HepG2 (cell line): ENCODE data around the gene EIF3L. TPM values are rescaled to one million over a fixed set of nuclear protein-coding genes. Genes with fewer than 3 reads are reported as not detected.

Experiments
- ASH2L ChIP-seq: fragments of 300-600, 200-600 bp; sonication (generic); IDR thresholded peaks from 2 replicates; pipeline ENCODE4 v1.7.0; 2017; ENCODE audit warnings: low read depth, mild to moderate bottlenecking, moderate library complexity, mixed read lengths, low read length; ENCODE audit not compliant: insufficient read length
- CENPT ChIP-seq: sonication (generic); formaldehyde crosslinking; IDR thresholded peaks from 2 replicates; pipeline ENCODE4 v1.8.0; 2022; ENCODE audit warnings: low read depth, mild to moderate bottlenecking, moderate library complexity, missing genetic modification reagents
- DNMT3B ChIP-seq: conservative IDR thresholded peaks from 2 replicates; pipeline ENCODE4 v1.6.1; 2016; ENCODE audit warnings: missing biosample characterization, control low read depth
- FOXA3 ChIP-seq: IDR thresholded peaks from 2 replicates; pipeline ENCODE4 v1.6.1; 2016; ENCODE audit warnings: missing genetic modification reagents, missing compliant biosample characterization
- HOXD1 ChIP-seq: sonication (generic); formaldehyde crosslinking; IDR thresholded peaks from 2 replicates; pipeline ENCODE4 v1.5.0; 2020; ENCODE audit warnings: missing genetic modification reagents
- LCORL ChIP-seq, 2 experiments: fragments of 450-650 bp in 1 of 2; sonication (generic) in 1 of 2; formaldehyde crosslinking in 1 of 2; IDR thresholded peaks; 2 replicates each; pipeline versions ENCODE4 v1.5.0 to v1.6.1; 2017 to 2020; ENCODE audit warnings: antibody characterized with exemption in 1 of 2, missing genetic modification reagents in 1 of 2
- PHF5A ChIP-seq: IDR thresholded peaks from one replicate; pipeline ENCODE4 v1.6.1; 2018; ENCODE audit warnings: low read depth, missing genetic modification reagents; ENCODE audit not compliant: unreplicated experiment
- POGK ChIP-seq: sonication (generic); formaldehyde crosslinking; conservative IDR thresholded peaks from 2 replicates; pipeline ENCODE4 v1.8.0; 2022; ENCODE audit warnings: mild to moderate bottlenecking, moderate library complexity, missing genetic modification reagents
- SMARCE1 ChIP-seq: fragments of 450-650 bp; IDR thresholded peaks from 2 replicates; pipeline ENCODE4 v1.6.1; 2017; ENCODE audit warnings: borderline replicate concordance
- SNAI1 ChIP-seq: sonication (generic); formaldehyde crosslinking; IDR thresholded peaks from 2 replicates; pipeline ENCODE4 v1.5.0; 2020; ENCODE audit warnings: mild to moderate bottlenecking, missing genetic modification reagents, borderline replicate concordance
- SP4 ChIP-seq: sonication (generic); formaldehyde crosslinking; IDR thresholded peaks from 2 replicates; pipeline ENCODE4 v1.8.1; 2023; ENCODE audit warnings: mild to moderate bottlenecking, missing genetic modification reagents
- TEAD2 ChIP-seq: sonication (generic); formaldehyde crosslinking; IDR thresholded peaks from 2 replicates; pipeline ENCODE4 v1.9.0; 2021; ENCODE audit warnings: missing genetic modification reagents
- YEATS2 ChIP-seq: sonication (generic); formaldehyde crosslinking; IDR thresholded peaks from 2 replicates; pipeline ENCODE4 v1.4.0; 2020; ENCODE audit warnings: missing genetic modification reagents, borderline replicate concordance
- ZNF143 ChIP-seq: sonication (generic); formaldehyde crosslinking; IDR thresholded peaks from 2 replicates; pipeline ENCODE4 v1.4.0; 2020; ENCODE audit warnings: missing genetic modification reagents
- ZNF616 ChIP-seq: sonication (generic); formaldehyde crosslinking; IDR thresholded peaks from 2 replicates; pipeline ENCODE4 v1.5.0; 2020; ENCODE audit warnings: low read depth, mild to moderate bottlenecking, missing genetic modification reagents
- ZNF740 ChIP-seq: sonication (generic); formaldehyde crosslinking; IDR thresholded peaks from 2 replicates; pipeline ENCODE4 v1.4.0; 2020; ENCODE audit warnings: missing genetic modification reagents
- ZNF784 ChIP-seq: sonication (generic); formaldehyde crosslinking; IDR thresholded peaks from 2 replicates; pipeline ENCODE4 v1.5.1; 2020; ENCODE audit warnings: missing genetic modification reagents, mild to moderate bottlenecking, borderline replicate concordance
- ZNF878 ChIP-seq: sonication (generic); formaldehyde crosslinking; IDR thresholded peaks from 2 replicates; pipeline ENCODE4 v1.8.1; 2023; ENCODE audit warnings: mild to moderate bottlenecking, missing genetic modification reagents, moderate library complexity
- polyA plus RNA-seq, 8 experiments: library from polyadenylated mRNA; depleted of rRNA in 3 of 8; stranded (reverse) in 7 of 8; unstranded in 1 of 8; fragments of >200 nt; fragmentation: Illumina TruSeq in 4 of 8; extraction: Trizol in 4 of 8; gene quantifications; 2 replicates each; pipeline versions ENCODE4 v1.2.1 to v1.2.3, GENCODE V29; 2011 to 2016; ENCODE audit warnings: low read depth in 4 of 8, missing spikeins in 1 of 8, mixed read lengths in 1 of 8; ENCODE audit not compliant: insufficient read depth in 1 of 8
- total RNA-seq, 5 experiments: library from RNA; depleted of rRNA; stranded (reverse); fragments of >200 nt; fragmentation: Illumina TruSeq; extraction: Trizol; gene quantifications; 2 replicates each; pipeline ENCODE4 v1.2.3, GENCODE V29; 2016; ENCODE audit warnings: low read depth in 1 of 5

EIF3L gene
- total and polyA plus RNA-seq, 2 of the 13 experiments (the other 11 are each of a cell fraction or from before 2014, with no cell fraction given) = 514 to 793 TPM

- peak; percentile 75 for TF ChIP-seq POGK (CRISPR knock-in tag)
- peak; percentile 54; the same call in 1 of the 2 replicates for TF ChIP-seq FOXA3 (CRISPR knock-in tag)
- no peak for TF ChIP-seq PHF5A (CRISPR knock-in tag)
- peak; percentile 86 for TF ChIP-seq HOXD1
- TF ChIP-seq ZNF616 (CRISPR knock-in tag) = peak; percentile 85; the same call in 1 of the 2 replicates
- 0 out of 2 replicates have a peak, but pooled peaks have one; percentile 40 for TF ChIP-seq ZNF143
- no peak for TF ChIP-seq ZNF878 (CRISPR knock-in tag)
- TF ChIP-seq DNMT3B (CRISPR knock-in tag) = no peak; the same call in 1 of the 2 replicates
- no peak for TF ChIP-seq SMARCE1
- TF ChIP-seq ZNF740 (CRISPR knock-in tag) = peak; percentile 83
- peak; percentile 49; the same call in 1 of the 2 replicates for TF ChIP-seq ZNF784 (CRISPR knock-in tag)
- no peak for TF ChIP-seq ASH2L
- TF ChIP-seq SP4 (CRISPR knock-in tag) = peak; percentile 87
- TF ChIP-seq TEAD2 (CRISPR knock-in tag) = no peak
- TF ChIP-seq LCORL (IDR thresholded peaks at IDR 0.05) = no peak
- peak; percentile 95 for TF ChIP-seq LCORL (CRISPR knock-in tag; IDR thresholded peaks at IDR 0.05)
- no peak for TF ChIP-seq CENPT (CRISPR knock-in tag)
- TF ChIP-seq SNAI1 (CRISPR knock-in tag) = no peak
- TF ChIP-seq YEATS2 = peak; percentile 86
Observed at GRCh38 chr22:37817705-37818408, 31.4 kb upstream of the EIF3L start (continued).
